Measurements from ENCODE around the gene PKHD1.

Gene PKHD1

DNA sequence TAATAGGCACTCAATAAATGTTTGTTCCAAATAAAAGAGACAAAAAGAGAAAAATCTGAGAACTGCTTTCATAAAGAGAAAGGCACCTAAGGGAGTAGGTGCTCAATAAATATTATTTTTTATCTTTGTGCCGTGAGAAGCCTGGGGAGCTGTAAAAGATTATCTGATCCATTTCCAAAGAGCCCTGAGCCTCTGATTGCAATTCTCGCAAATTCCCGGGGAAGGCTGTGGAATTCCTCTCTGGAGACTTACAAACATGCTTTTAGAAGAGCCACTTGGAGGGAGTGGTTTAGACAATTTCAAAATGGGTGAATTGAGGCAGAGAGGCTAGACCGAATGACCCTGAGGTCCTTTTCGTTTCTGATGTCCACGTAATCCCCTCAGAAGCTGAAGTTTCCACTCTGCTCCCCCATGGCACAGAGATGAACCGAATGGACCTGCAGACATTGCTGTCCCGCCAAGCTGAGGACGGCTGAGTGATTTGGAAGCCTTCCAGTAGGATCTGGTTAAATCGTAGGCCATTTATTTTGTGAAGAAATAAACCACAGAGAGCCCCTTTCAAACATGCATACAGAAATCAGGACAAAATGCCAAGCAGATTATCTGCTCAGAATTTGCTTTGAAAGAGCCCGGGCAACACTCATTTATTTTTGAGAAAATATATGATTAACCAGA, 77.8 kb downstream of the PKHD1 start:
- DNase-seq (ENCODE audit: low spot score), result no peak
- no peak for ATAC-seq (ENCODE audit: low read depth)
- TF ChIP-seq, protein P1, sequence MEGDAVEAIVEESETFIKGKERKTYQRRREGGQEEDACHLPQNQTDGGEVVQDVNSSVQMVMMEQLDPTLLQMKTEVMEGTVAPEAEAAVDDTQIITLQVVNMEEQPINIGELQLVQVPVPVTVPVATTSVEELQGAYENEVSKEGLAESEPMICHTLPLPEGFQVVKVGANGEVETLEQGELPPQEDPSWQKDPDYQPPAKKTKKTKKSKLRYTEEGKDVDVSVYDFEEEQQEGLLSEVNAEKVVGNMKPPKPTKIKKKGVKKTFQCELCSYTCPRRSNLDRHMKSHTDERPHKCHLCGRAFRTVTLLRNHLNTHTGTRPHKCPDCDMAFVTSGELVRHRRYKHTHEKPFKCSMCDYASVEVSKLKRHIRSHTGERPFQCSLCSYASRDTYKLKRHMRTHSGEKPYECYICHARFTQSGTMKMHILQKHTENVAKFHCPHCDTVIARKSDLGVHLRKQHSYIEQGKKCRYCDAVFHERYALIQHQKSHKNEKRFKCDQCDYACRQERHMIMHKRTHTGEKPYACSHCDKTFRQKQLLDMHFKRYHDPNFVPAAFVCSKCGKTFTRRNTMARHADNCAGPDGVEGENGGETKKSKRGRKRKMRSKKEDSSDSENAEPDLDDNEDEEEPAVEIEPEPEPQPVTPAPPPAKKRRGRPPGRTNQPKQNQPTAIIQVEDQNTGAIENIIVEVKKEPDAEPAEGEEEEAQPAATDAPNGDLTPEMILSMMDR (IDR thresholded peaks at IDR 0.05; ENCODE audit: poor library complexity, severe bottlenecking), result no peak

DNA sequence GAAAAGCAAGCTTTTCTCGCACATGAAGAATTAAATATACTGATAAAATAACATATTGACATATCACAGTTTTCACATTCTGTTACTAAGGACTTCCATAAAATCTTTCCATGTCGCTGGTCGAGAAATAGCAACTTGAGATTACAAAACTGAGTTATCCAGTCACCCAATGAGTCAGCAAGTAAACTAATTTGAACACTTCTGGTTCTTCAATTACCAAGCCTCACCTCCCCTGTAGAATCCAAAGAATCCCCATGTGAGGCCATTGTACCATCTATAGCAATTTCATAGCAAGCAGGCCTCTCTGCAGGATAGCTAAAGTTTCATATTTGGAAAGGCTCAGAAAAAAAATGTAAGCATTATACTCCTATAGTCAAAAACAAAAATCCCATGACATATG, 87.3 kb downstream of the PKHD1 start:
- TF ChIP-seq, protein P1 (IDR thresholded peaks at IDR 0.05; ENCODE audit: poor library complexity, severe bottlenecking), result no peak
- no peaks in the 10 kb centered on the region for H3K36me3 ChIP-seq (ENCODE audit: low read depth)
- H3K27ac ChIP-seq (ENCODE audit: poor library complexity, severe bottlenecking), result no peak overlapping the region
- no peak for DNase-seq (ENCODE audit: low spot score)
- H3K27me3 ChIP-seq (ENCODE audit: insufficient read depth, poor library complexity, severe bottlenecking), result peaks cover 5% of the 10 kb centered on the region
- no peak overlapping the region for H3K4me3 ChIP-seq (ENCODE audit: severe bottlenecking)
- H3K4me1 ChIP-seq (ENCODE audit: insufficient read depth, poor library complexity, severe bottlenecking), result no peaks in the 10 kb centered on the region
- ATAC-seq (ENCODE audit: low read depth), result no peak
- no peaks in the 10 kb centered on the region for H3K9me3 ChIP-seq (ENCODE audit: severe bottlenecking)

More for the DNA sequence above, 77.8 kb downstream of the PKHD1 start:
- H3K4me3 ChIP-seq (ENCODE audit: severe bottlenecking), result no peak overlapping the region
- no peak overlapping the region for H3K27ac ChIP-seq (ENCODE audit: poor library complexity, severe bottlenecking)
- peaks cover 3% of the 10 kb centered on the region for H3K27me3 ChIP-seq (ENCODE audit: insufficient read depth, poor library complexity, severe bottlenecking)
- H3K9me3 ChIP-seq (ENCODE audit: severe bottlenecking), result no peaks in the 10 kb centered on the region
- H3K4me1 ChIP-seq (ENCODE audit: insufficient read depth, poor library complexity, severe bottlenecking), result no peaks in the 10 kb centered on the region
- H3K36me3 ChIP-seq (ENCODE audit: low read depth), result no peaks in the 10 kb centered on the region

DNA sequence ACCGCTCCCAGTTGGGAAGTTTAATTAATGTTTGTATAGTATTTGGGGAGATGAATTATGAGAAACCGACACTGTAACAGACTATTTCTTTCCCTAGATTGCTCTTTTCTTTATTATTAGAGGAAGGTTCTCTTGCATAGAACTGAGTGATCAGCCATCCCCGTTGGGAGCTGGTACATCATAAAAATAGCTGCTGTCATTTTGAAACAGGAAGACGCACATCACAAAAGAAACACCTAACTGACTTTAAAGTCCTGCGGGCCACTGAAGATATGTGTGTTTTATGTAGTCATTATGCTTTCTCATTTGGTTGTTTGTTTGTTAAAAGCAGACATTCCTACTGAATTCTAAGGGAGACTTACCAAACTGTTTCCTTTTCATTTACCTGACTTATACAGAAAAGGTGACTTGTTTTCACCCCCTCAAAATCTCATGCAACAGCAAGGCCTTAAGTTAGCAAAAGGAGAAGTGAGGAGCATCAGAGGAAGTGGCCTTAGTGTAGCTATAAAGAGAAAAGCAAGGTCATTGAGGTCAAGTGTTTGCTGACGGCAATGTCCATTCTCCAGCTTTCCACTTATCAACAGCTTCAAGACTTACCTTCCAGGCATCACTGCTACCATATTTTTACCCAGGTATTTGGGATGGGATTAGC, 91.0 kb downstream of the PKHD1 start:
- Histone ChIP-seq H3K27ac (ENCODE audit: poor library complexity, severe bottlenecking) (no peak overlapping the region), H3K9me3 (ENCODE audit: severe bottlenecking) (no peaks in the 10 kb centered on the region), H3K4me3 (ENCODE audit: severe bottlenecking) (no peak overlapping the region), H3K27me3 (ENCODE audit: insufficient read depth, poor library complexity, severe bottlenecking) (peaks cover 7% of the 10 kb centered on the region), H3K36me3 (ENCODE audit: low read depth) (no peaks in the 10 kb centered on the region), H3K4me1 (ENCODE audit: insufficient read depth, poor library complexity, severe bottlenecking) (no peaks in the 10 kb centered on the region)
- TF ChIP-seq, protein P1 (IDR thresholded peaks at IDR 0.05; ENCODE audit: poor library complexity, severe bottlenecking), result no peak
- ATAC-seq (ENCODE audit: low read depth), result no peak
- no peak for DNase-seq (ENCODE audit: low spot score)

DNA sequence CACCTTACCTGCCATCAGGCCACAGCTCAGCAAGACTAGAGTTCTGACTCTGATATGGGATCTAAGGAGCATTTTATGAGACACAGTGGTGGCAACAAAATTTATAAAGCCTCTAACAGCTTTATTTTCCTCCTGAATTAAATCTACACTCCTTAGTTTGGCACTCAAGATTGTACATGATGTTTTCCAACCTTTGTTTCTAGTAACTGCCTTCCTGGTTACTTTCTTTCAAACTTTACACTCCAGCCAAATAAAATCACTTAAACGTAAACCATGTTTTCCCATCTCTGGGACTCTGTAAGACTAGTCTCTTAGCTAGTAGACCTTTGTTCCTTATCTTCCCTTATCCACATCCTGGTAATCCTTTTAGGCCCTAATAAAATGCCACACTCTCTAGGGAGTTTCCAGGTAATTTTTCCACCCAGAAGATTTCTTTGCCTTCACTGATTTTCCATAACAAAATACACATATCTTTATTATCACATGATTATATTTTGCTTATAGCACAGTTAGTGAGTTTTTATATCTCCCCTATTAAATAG, 92.1 kb downstream of the PKHD1 start:
- H3K27ac ChIP-seq (ENCODE audit: poor library complexity, severe bottlenecking), result no peak overlapping the region
- ATAC-seq (ENCODE audit: low read depth) (no peak), DNase-seq (ENCODE audit: low spot score) (no peak)
- H3K4me1 ChIP-seq (ENCODE audit: insufficient read depth, poor library complexity, severe bottlenecking), result no peaks in the 10 kb centered on the region
- no peaks in the 10 kb centered on the region for H3K9me3 ChIP-seq (ENCODE audit: severe bottlenecking)
- peaks cover 8% of the 10 kb centered on the region for H3K27me3 ChIP-seq (ENCODE audit: insufficient read depth, poor library complexity, severe bottlenecking)
- TF ChIP-seq, protein P1 (IDR thresholded peaks at IDR 0.05; ENCODE audit: poor library complexity, severe bottlenecking), result no peak
- H3K36me3 ChIP-seq (ENCODE audit: low read depth), result no peaks in the 10 kb centered on the region
- no peak overlapping the region for H3K4me3 ChIP-seq (ENCODE audit: severe bottlenecking)

DNA sequence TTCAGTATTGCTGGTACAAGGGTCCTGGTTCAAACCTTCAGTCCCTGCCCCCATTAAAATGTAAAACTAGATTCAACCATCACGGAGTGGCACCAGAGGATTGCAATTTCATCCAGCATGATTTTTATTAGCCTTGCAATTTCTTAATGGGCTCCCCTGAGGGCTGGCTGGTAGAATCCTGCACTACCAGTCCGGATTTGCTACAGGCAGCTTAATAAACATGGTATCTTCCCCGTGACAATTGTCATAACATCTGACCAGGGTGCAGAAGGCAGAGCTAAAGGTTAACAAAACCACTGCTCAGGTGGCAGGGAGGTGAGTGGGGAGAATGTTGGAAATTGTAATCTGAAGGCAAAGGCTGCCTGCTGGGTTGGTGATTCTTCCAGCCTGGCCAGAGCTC, 94.5 kb downstream of the PKHD1 start:
- no peak for ATAC-seq (ENCODE audit: low read depth)
- Histone ChIP-seq H3K9me3 (ENCODE audit: severe bottlenecking) (no peaks in the 10 kb centered on the region), H3K36me3 (ENCODE audit: low read depth) (no peaks in the 10 kb centered on the region), H3K4me1 (ENCODE audit: insufficient read depth, poor library complexity, severe bottlenecking) (no peaks in the 10 kb centered on the region), H3K4me3 (ENCODE audit: severe bottlenecking) (no peak overlapping the region), H3K27ac (ENCODE audit: poor library complexity, severe bottlenecking) (no peak overlapping the region), H3K27me3 (ENCODE audit: insufficient read depth, poor library complexity, severe bottlenecking) (peaks cover 4% of the 10 kb centered on the region)
- TF ChIP-seq, protein P1 (IDR thresholded peaks at IDR 0.05; ENCODE audit: poor library complexity, severe bottlenecking), result no peak
- no peak for DNase-seq (ENCODE audit: low spot score)
